Thyroid gland (tissue), 4 donors: ENCODE data around the gene KRT40.

Source experiments
- POLR2A ChIP-seq, 2 donors: fragments of 450-650 bp; IDR thresholded peaks; one replicate each; pipeline ENCODE4 v1.6.1; 2017; ENCODE audit warnings: antibody characterized with exemption in 2 of 2, mild to moderate bottlenecking in 2 of 2, moderate library complexity in 1 of 2
- TF ChIP-seq, protein P1 (sequence below), 6 experiments: fragments of 200-600 bp in 3 of 6; fragments of 450-650 bp in 3 of 6; sonication (generic) in 3 of 6; IDR thresholded peaks; one replicate each; pipeline ENCODE4 v1.5.1; 2016 to 2019; ENCODE audit warnings: antibody characterized with exemption in 6 of 6, mild to moderate bottlenecking in 2 of 6, inconsistent platforms in 1 of 6, moderate library complexity in 1 of 6

DNA sequence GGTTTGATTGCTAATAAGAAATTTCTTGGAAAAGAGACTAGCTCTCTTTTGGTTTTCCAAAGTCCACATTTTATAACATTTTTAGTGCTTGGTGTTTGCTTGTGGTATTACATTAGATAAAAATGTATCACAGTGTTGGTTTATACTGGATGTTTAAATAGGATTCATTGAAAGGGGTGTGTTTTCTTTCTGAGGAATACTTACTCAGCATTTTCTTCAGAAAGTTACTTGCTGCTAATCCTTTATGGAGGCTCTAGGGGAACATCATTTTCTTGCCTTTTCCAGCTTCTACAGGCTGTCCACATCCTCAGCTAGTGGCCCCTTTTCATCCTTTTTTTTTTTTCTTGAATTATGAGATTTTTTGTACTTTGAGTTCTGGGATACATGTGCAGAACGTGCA, 16.5 kb downstream of the KRT40 start:
- TF ChIP-seq, protein P1, sequence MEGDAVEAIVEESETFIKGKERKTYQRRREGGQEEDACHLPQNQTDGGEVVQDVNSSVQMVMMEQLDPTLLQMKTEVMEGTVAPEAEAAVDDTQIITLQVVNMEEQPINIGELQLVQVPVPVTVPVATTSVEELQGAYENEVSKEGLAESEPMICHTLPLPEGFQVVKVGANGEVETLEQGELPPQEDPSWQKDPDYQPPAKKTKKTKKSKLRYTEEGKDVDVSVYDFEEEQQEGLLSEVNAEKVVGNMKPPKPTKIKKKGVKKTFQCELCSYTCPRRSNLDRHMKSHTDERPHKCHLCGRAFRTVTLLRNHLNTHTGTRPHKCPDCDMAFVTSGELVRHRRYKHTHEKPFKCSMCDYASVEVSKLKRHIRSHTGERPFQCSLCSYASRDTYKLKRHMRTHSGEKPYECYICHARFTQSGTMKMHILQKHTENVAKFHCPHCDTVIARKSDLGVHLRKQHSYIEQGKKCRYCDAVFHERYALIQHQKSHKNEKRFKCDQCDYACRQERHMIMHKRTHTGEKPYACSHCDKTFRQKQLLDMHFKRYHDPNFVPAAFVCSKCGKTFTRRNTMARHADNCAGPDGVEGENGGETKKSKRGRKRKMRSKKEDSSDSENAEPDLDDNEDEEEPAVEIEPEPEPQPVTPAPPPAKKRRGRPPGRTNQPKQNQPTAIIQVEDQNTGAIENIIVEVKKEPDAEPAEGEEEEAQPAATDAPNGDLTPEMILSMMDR (IDR thresholded peaks at IDR 0.05), result no peak
- no peak for TF ChIP-seq POLR2A (IDR thresholded peaks at IDR 0.05)
